Stimulated activated CD8-positive, alpha-beta memory T cell treated with anti-CD3 and anti-CD28 coated beads, Interleukin-7, amount 100 ng/mL, for 48 hours (primary cell): ENCODE measurements around the gene TOP1.
"Not testable (repeated sequence)": the region's sequence is repeated elsewhere in the genome, so short reads cannot be mapped to it uniquely, and the experiment has no call there.

ENCODE experiments used
- DNase-seq, 2 donors: peaks; one replicate each; pipeline ENCODE4 v3.0.0-alpha.2; 2020; ENCODE audit warnings: low read depth in 1 of 2; ENCODE audit errors: extremely low read depth in 1 of 2

TOP1 gene

GRCh38 chr20:41003936-41004294, 24.7 kb upstream of the TOP1 start:
- not testable (repeated sequence) for DNase-seq

GRCh38 chr20:41004531-41005360, 23.9 kb upstream of the TOP1 start:
- no peak for DNase-seq

- no peak for DNase-seq
Observed at GRCh38 chr20:41005361-41005729, 23.3 kb upstream of the TOP1 start.

GRCh38 chr20:41006126-41006935, 22.3 kb upstream of the TOP1 start:
- no peak for DNase-seq

GRCh38 chr20:41006936-41007474, 21.6 kb upstream of the TOP1 start:
- no peak for DNase-seq

GRCh38 chr20:41007481-41007880, 21.1 kb upstream of the TOP1 start:
- no peak for DNase-seq

- DNase-seq: no peak
Observed at GRCh38 chr20:41009946-41010345, 18.7 kb upstream of the TOP1 start.

- DNase-seq: no peak
Observed at GRCh38 chr20:41011551-41012067, 17.0 kb upstream of the TOP1 start.

- no peak for DNase-seq
Observed at GRCh38 chr20:41014561-41015088, 14.0 kb upstream of the TOP1 start.

GRCh38 chr20:41017448-41018042, 11.1 kb upstream of the TOP1 start:
- DNase-seq: no peak

- no peak for DNase-seq
Observed at GRCh38 chr20:41018153-41018552, 10.5 kb upstream of the TOP1 start.

- no peak for DNase-seq
Observed at GRCh38 chr20:41023549-41023948, 5.1 kb upstream of the TOP1 start.

GRCh38 chr20:41027366-41027765, 1.3 kb upstream of the TOP1 start:
- no peak for DNase-seq

- no peak for DNase-seq
Observed at GRCh38 chr20:41027872-41028358, 707 bp upstream of the TOP1 start.

GRCh38 chr20:41029150-41029901, 704 bp downstream of the TOP1 start:
- no peak for DNase-seq

GRCh38 chr20:41030061-41030460, 1.4 kb downstream of the TOP1 start:
- DNase-seq: no peak

GRCh38 chr20:41030531-41031242, 2.1 kb downstream of the TOP1 start:
- no peak for DNase-seq

GRCh38 chr20:41031243-41031619, 2.6 kb downstream of the TOP1 start:
- no peak for DNase-seq

- DNase-seq: no peak
Observed at GRCh38 chr20:41032271-41032670, 3.6 kb downstream of the TOP1 start.

GRCh38 chr20:41034239-41034638, 5.6 kb downstream of the TOP1 start:
- DNase-seq: no peak
